NCI-H2107 (cell line): Measurements from ENCODE around the gene TEX13D.
"Not testable (repeated sequence)": the region's sequence is repeated elsewhere in the genome, so short reads cannot be mapped to it uniquely, and the experiment has no call there.

Experiments
- DNase-seq: peaks from one replicate; lab custom pipeline; 2025; lab: John Stamatoyannopoulos, UW

Gene TEX13D

GRCh38 chrX:124332481-124333424 lies at the start of gene TEX13D:
Gene TEX13D, plus strand, starts transcription at chrX:124332660. Its CDS starts 258 bp downstream, at chrX:124332918.
- DNase-seq, result no peak

- DNase-seq, result no peak
Measured at GRCh38 chrX:124289443-124289842, 43.0 kb upstream of the TEX13D start.

GRCh38 chrX:124293810-124294209 lies 38.6 kb upstream of the TEX13D start:
- DNase-seq, result no peak

GRCh38 chrX:124299323-124299722 lies 33.1 kb upstream of the TEX13D start:
- DNase-seq, result not testable (repeated sequence)

- DNase-seq, result no peak
Measured at GRCh38 chrX:124300405-124300804, 32.1 kb upstream of the TEX13D start.

- DNase-seq, result no peak
Measured at GRCh38 chrX:124307253-124307907, 25.1 kb upstream of the TEX13D start.

- no peak for DNase-seq
Measured at GRCh38 chrX:124325732-124326131, 6.7 kb upstream of the TEX13D start.

GRCh38 chrX:124328765-124329164 lies 3.7 kb upstream of the TEX13D start:
- no peak for DNase-seq

GRCh38 chrX:124333862-124334261 lies 1.4 kb downstream of the TEX13D start:
- DNase-seq, result no peak

- not testable (repeated sequence) for DNase-seq
Measured at GRCh38 chrX:124334555-124334954, 2.1 kb downstream of the TEX13D start.

- DNase-seq, result no peak
Measured at GRCh38 chrX:124335598-124335997, 3.1 kb downstream of the TEX13D start.

- no peak for DNase-seq
Measured at GRCh38 chrX:124337916-124338315, 5.5 kb downstream of the TEX13D start.

GRCh38 chrX:124338733-124339514 lies 6.5 kb downstream of the TEX13D start:
- no peak for DNase-seq

- DNase-seq, result no peak
Measured at GRCh38 chrX:124341396-124342132, 9.1 kb downstream of the TEX13D start.

GRCh38 chrX:124342174-124342867 lies 9.9 kb downstream of the TEX13D start:
- no peak for DNase-seq

GRCh38 chrX:124343016-124343415 lies 10.6 kb downstream of the TEX13D start:
- no peak for DNase-seq

- DNase-seq, result no peak
Measured at GRCh38 chrX:124344246-124344645, 11.8 kb downstream of the TEX13D start.

GRCh38 chrX:124346117-124346876 lies 13.8 kb downstream of the TEX13D start, which contains the start of gene SH2D1A:
Gene SH2D1A, plus strand, starts transcription at chrX:124346563. Its CDS starts 80 bp downstream, at chrX:124346643.
- no peak for DNase-seq

- DNase-seq, result no peak
Measured at GRCh38 chrX:124346877-124347241, 14.4 kb downstream of the TEX13D start.

- DNase-seq, result no peak
Measured at GRCh38 chrX:124347242-124347641, 14.8 kb downstream of the TEX13D start.
